Kasumi-1 (cell line): Measurements from ENCODE around the gene SLC35G1.

ENCODE experiments used
- DNase-seq, 2 experiments: peaks; one replicate each; lab custom pipeline; 2025; lab: John Stamatoyannopoulos, UW

Gene SLC35G1

GRCh38 chr10:93876381-93876780, 17.4 kb upstream of the SLC35G1 start:
- no peak for DNase-seq

DNA sequence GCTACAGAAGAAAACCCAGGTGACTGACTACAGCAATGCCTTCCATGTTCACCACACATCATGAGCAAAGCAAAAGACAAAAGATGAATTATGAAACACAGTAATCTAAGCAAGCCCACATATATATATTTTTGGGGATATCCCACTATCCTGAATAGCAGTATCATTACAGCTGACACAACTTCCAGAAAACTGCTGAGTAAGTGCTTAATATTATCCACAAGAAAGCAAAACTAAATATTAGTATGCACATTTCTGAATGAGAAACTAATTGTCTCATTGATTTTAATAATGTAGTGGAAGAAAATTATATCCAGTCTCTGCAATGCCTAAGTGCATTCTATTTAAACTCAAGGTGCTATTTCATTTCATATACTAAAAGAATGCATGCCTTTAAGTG, 14.5 kb upstream of the SLC35G1 start:
- no peak for DNase-seq

DNA sequence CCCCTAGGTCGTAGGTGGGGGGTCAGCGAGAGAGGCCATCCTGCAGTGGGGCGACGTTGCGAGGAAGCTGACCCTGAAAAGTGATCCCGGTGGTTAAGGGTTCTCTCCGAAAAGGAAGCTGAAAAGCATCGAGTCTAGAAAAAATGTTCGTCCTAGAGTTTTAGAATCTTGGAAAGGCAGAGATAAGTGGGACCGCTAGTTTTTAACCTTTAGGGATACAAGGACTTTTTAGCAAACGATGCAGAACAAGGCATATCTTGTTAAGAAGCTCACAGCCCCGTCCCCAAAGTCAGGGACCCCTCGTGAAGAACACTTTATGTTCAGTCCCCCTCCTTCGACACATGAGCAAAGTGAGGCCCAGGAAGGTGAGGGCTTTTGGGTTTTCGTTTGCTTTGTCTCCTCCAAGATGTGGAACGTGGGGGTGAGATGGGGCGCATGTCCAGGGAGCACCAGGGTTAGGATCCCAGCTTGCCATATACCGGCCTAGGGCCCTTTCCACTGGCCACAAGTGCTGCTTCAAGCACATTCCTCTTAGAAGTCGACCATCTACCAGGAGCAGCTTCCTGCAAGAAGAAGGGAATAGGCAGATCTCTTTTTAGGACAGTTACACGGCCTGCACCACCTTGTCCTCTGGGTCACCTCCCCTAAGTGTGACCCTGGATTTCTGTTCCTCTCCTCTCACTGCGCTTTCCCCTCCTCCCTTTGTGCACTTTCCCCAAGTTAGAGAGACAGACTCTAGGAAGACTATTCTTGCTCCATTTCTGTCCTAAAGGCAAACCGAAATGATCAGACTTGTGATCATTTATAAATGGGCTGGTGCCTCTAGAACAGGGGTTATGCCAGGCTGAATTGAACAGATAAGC, 969 bp downstream of the SLC35G1 start:
- DNase-seq, result peak; percentile 35 to 48

DNA sequence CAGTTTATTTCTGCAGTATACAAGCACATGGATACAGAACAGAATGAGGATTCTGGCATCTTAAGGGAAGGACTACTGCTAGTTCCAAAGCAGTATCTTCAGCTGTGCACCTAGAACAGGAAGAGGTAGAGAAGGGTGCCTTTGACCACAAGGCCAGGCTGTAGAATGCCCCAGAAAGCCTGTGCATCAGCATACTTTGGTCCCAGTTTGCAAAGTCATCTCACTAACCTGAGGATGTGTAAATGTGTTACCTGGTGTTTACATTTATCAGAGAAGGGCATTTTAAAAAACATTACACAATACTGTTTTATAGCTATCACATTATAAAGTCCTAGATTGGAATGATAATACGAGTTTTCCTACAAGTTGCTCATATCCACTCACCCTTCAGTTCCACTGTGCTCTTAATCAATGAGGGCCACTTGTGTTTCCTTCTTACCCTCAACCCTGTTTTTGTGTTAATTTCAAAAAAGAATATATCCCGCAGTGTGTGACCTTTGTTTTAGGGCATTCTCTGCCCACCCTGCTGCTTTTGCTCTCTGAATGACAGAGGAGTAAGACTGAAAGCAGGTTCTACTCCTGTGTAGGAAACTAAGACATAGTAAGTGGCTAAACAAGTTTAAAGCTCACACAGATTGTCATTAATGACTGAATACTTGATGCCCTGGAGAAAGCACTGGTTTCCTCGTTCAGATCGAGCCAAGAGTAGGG, 3.4 kb downstream of the SLC35G1 start:
- peak in 1 of 2 experiments; percentile 17 for DNase-seq

GRCh38 chr10:93899109-93899508, 5.3 kb downstream of the SLC35G1 start:
- no peak for DNase-seq

- DNase-seq, result no peak
Observed at GRCh38 chr10:93903051-93903450, 9.3 kb downstream of the SLC35G1 start.

DNA sequence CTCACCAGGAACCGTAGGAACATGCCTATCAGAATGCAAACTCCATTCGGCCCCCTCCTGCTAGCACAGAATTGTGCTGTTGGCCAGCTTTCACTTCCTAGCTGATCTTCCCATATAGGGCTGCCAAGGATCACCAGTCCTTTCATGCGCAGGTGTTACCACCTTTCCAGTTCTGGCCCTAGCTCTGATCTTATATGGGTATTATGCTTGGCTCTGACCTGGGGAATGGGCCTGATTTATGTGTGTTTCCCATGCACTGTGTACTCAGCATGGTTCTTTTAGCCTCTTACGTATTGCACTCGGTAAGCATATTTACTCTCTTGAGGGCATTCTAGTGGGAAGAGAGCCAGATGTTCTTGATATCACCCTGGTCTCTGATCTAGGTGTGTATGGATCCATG, 11.1 kb downstream of the SLC35G1 start:
- no peak for DNase-seq

- DNase-seq, result peak in 1 of 2 experiments; percentile 6
Observed at GRCh38 chr10:93907059-93907458, 13.3 kb downstream of the SLC35G1 start.

DNA sequence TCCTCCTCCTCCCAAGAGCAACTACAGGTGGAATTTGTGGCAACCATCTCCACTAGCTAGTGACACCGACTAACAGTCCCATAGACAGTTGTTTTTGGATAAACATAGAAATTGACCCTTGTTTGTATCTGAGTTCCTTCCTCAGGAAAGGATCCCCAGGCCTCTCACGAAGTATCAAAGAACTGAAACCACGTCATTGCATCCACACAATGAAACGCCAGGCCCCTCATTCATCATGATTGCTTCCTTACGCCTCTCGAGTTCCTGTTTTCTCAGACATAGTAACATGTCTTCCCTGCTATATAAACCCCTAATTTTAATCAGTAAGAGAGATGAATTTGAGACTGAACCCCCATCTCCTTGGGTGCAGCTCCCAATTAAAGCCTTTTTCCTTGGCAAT, 18.1 kb downstream of the SLC35G1 start:
- DNase-seq, result peak in 1 of 2 experiments; percentile 29

DNA sequence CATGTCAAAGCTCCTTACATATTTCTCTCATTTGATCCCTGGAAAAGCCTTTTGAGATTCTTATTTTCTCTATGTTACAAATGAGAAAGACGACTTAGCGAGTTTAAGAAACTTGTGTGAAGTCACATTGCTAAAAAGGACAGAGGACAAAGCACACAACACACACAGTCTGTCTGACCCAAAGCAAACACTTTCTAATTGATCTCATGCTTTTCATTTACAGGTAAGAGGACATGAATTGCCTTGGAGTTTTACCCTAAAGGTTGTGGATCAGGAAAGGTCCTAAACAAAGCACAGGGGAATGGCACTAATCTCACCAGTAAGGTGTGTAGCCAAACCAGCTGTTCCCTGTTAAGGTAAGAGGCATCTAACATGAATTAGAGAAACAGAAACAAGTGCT, 18.7 kb downstream of the SLC35G1 start:
- DNase-seq, result no peak

DNA sequence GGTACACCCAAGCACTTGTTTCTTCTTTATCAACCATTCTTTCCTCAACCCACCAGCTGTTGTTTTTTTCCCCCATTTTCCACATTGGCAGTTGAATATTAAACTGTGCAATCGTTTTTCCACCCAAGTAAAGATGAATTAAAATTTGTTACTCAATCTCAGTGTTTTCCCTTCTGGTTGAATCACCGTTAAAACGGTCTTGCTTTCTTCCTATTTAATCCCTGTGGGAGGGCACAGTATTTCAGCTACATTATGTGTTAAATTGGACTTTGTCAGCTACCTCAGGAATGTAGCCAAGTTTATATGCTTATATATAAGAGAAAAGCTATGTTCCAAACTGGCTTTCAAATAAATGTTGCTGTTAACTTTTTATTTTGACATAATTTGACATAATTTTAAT, 19.9 kb downstream of the SLC35G1 start:
- no peak for DNase-seq

GRCh38 chr10:93915598-93915997, 21.8 kb downstream of the SLC35G1 start:
- no peak for DNase-seq

GRCh38 chr10:93916257-93917063, 22.7 kb downstream of the SLC35G1 start:
- DNase-seq, result peak; percentile 51 to 70

- DNase-seq, result no peak
Observed at GRCh38 chr10:93917064-93917391, 23.2 kb downstream of the SLC35G1 start.

GRCh38 chr10:93917821-93918220, 24.0 kb downstream of the SLC35G1 start:
- no peak for DNase-seq

DNA sequence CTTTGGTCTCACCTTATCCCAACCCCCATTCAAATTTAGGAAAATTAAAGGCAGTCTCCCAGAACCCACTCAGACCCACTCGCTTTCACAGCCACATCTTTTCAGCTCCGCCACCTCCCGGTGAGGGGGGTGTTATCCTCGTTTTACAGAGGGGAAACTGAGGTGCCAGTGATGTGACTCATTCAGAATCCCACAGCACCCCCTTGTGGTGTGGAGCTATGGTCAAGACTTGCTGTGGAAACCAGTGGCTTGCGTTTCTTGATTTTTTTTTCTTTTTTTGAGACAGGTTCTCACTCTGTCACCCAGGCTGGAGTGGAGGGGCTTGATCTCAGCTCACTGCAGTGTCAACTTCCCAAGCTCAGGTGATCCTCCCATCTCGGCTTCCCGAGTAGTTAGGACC, 27.6 kb downstream of the SLC35G1 start:
- DNase-seq, result no peak

DNA sequence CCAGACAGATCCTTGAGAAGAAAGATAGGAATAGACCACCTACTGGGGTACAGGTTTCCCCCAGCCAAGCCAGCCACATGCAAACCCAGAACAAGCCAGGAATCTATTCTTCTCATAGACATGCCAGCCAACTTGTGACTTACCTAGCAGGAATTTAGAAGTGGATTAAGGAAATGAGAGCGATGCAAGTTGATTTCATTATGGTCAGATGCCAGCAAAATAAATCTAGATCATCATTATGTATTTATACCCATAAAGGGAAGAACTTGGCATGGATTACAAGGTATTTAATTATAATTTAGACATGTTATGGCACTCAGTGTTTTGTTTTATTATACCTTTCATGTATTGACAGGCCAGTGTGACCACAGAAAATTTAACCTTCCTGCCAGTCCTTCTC, 32.8 kb downstream of the SLC35G1 start:
- no peak for DNase-seq

DNA sequence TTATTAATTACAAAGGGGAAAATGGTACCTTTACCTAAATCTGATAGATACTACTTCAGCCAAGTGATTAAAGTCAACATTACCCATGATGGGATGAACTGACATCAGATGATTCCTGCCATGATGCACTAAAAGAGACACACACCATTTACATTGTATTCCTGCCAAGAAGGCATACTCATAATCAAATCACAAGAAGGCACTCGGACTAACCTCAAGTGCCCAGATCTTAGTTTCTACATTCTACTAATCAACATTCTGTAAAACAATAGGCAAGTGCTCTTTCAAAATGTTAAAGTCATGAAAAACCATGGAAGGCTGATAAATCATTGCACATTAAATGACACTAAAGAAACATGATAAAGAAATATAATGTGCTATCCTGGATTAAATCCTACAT, 44.4 kb downstream of the SLC35G1 start:
- DNase-seq, result no peak

GRCh38 chr10:93940881-93941280, 47.1 kb downstream of the SLC35G1 start:
- DNase-seq, result no peak

GRCh38 chr10:93941606-93942005, 47.8 kb downstream of the SLC35G1 start:
- DNase-seq, result no peak

DNA sequence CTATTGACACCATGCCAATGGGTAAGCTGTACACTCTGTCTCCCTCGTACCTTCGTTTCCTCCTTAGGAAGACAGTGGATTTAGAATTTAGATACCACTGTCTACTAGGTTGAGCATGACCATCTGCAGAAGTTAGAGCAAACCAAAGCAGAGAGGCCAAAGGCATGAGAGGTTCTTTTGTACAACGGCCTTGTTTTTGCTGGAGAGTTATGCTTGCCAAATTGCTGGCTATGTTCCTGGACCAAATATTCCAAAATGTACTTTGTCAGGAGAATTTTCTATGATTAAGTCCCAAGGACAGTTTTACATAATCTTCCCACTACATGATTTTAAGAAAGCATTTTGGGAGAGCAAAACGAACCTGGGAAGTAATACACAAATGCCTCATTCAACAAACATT, 52.0 kb downstream of the SLC35G1 start:
- DNase-seq, result no peak

- no peak for DNase-seq
Observed at GRCh38 chr10:93947055-93947454, 53.3 kb downstream of the SLC35G1 start.

DNA sequence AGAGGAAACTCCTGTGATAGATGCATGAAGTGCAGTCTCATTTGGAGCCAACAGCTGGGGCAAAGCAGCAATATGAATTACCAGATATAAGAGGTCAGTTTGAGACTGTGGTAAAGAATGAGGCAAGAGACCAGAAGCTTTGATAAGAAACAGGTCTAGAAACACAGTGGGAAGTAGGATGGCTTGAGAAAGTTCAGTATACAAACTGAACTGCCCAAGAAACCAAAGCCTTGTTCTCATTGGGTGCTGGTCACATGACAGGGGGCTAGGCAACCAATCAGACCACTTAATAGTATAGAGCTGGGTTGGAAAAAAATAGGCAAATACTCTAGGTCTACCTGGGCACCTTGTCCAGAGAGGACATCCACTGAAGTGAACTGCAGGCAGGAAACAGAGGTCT, 53.7 kb downstream of the SLC35G1 start:
- no peak for DNase-seq
